WTC11 (cell line): ENCODE results near the gene LSM4.

Source experiments
- CREB1 ChIP-seq: sonication (generic); formaldehyde crosslinking; IDR thresholded peaks from 2 replicates; pipeline ENCODE4 v1.8.0; 2023; ENCODE audit warnings: mild to moderate bottlenecking, missing genetic modification reagents
- ETV6 ChIP-seq: sonication (generic); formaldehyde crosslinking; IDR thresholded peaks from 2 replicates; pipeline ENCODE4 v1.8.1; 2022; ENCODE audit warnings: mild to moderate bottlenecking, missing genetic modification reagents
- FOXJ3 ChIP-seq: sonication (generic); formaldehyde crosslinking; IDR thresholded peaks from 2 replicates; pipeline ENCODE4 v1.9.0; 2021; ENCODE audit warnings: missing genetic modification reagents, mild to moderate bottlenecking, borderline replicate concordance
- GABPB1 ChIP-seq: sonication (generic); formaldehyde crosslinking; IDR thresholded peaks from 2 replicates; pipeline ENCODE4 v1.8.1; 2023; ENCODE audit warnings: mild to moderate bottlenecking, missing genetic modification reagents
- NFYB ChIP-seq: sonication (generic); formaldehyde crosslinking; conservative IDR thresholded peaks from 2 replicates; pipeline ENCODE4 v1.8.0; 2022; ENCODE audit warnings: low read depth, missing genetic modification reagents
- NR3C1 ChIP-seq: sonication (generic); formaldehyde crosslinking; conservative IDR thresholded peaks from 2 replicates; pipeline ENCODE4 v1.8.1; 2023; ENCODE audit warnings: low read depth, mild to moderate bottlenecking, missing genetic modification reagents
- ZNF121 ChIP-seq: sonication (generic); formaldehyde crosslinking; IDR thresholded peaks from 2 replicates; pipeline ENCODE4 v1.8.0; 2023; ENCODE audit warnings: missing genetic modification reagents
- ZNF423 ChIP-seq: fragments of 250-450 bp; sonication (Bioruptor Pico); IDR thresholded peaks from 2 replicates; pipeline ENCODE4 v2.1.2; 2022; ENCODE audit warnings: mild to moderate bottlenecking, moderate library complexity
- TF ChIP-seq, protein P1 (sequence below): sonication (generic); formaldehyde crosslinking; IDR thresholded peaks from 2 replicates; pipeline ENCODE4 v1.8.1; 2022; ENCODE audit warnings: mild to moderate bottlenecking, missing genetic modification reagents, moderate library complexity, borderline replicate concordance
- TF ChIP-seq, protein P2 (sequence below): sonication (generic); formaldehyde crosslinking; IDR thresholded peaks from 2 replicates; pipeline ENCODE4 v1.8.1; 2023; ENCODE audit warnings: mild to moderate bottlenecking, missing genetic modification reagents, moderate library complexity

DNA sequence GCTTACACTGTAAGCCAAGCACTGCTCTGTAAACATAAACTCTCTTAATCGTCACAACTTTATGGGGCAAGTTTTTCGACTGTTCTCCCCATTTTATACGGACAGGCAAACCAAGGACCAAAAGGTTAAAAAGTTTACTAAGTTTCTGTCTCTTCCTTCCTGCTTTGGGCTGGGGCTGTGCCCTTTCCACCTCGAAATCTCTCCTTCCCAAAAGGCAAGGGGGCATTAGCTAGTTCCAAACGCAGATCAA, 43.7 kb downstream of the LSM4 start:
- TF ChIP-seq NFYB (CRISPR knock-in tag): no peak
- TF ChIP-seq NR3C1 (CRISPR knock-in tag): no peak
- no peak for TF ChIP-seq GABPB1 (CRISPR knock-in tag)
- TF ChIP-seq FOXJ3 (CRISPR knock-in tag): no peak
- no peak for TF ChIP-seq ZNF121 (CRISPR knock-in tag)
- no peak for TF ChIP-seq CREB1 (CRISPR knock-in tag)
- no peak for TF ChIP-seq ZNF423 (CRISPR knock-in tag)
- TF ChIP-seq, protein P1, sequence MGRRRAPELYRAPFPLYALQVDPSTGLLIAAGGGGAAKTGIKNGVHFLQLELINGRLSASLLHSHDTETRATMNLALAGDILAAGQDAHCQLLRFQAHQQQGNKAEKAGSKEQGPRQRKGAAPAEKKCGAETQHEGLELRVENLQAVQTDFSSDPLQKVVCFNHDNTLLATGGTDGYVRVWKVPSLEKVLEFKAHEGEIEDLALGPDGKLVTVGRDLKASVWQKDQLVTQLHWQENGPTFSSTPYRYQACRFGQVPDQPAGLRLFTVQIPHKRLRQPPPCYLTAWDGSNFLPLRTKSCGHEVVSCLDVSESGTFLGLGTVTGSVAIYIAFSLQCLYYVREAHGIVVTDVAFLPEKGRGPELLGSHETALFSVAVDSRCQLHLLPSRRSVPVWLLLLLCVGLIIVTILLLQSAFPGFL (CRISPR knock-in tag): no peak
- TF ChIP-seq ETV6 (CRISPR knock-in tag): no peak
- TF ChIP-seq, protein P2, sequence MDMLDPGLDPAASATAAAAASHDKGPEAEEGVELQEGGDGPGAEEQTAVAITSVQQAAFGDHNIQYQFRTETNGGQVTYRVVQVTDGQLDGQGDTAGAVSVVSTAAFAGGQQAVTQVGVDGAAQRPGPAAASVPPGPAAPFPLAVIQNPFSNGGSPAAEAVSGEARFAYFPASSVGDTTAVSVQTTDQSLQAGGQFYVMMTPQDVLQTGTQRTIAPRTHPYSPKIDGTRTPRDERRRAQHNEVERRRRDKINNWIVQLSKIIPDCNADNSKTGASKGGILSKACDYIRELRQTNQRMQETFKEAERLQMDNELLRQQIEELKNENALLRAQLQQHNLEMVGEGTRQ (CRISPR knock-in tag): no peak
